ENCODE data around the gene ATXN7. TPM values are rescaled to one million over a fixed set of nuclear protein-coding genes. Genes with fewer than 3 reads are reported as not detected.
A peak's percentile ranks its signal among the peaks of the same experiment; 100 is the strongest.

The ATXN7 gene
- total RNA-seq, 1 donor from 2014 or later: 46.7 TPM

- H3K36me3 Mint-ChIP-seq (ENCODE audit: low read depth): peaks cover 28% of the 10 kb centered on the region
- peak; percentile 74 for ATAC-seq (ENCODE audit: low read depth)
- peaks cover 47% of the 10 kb centered on the region for H3K4me1 Mint-ChIP-seq
Measured at GRCh38 chr3:63911873-63912767, 48.5 kb downstream of the ATXN7 start, which contains the start of gene SCAANT1. TSS of gene SCAANT1 (minus strand) at chr3:63912383.

GRCh38 chr3:63912768-63913588 lies 49.3 kb downstream of the ATXN7 start:
- POLR2A ChIA-PET: interaction anchor here (0.5 to 1.4 kb wide), 4 partner anchors 9 to 241 kb away, joined by 3 to 5 read pairs (median 4); no protein-coding TSS in a partner anchor
- Mint-ChIP-seq H3K27ac (peak overlapping the region; percentile 88), H3K4me1 (peaks cover 53% of the 10 kb centered on the region), H3K9me3 (no peaks in the 10 kb centered on the region), H3K36me3 (ENCODE audit: low read depth) (peaks cover 37% of the 10 kb centered on the region), H3K27me3 (no peaks in the 10 kb centered on the region), H3K4me3 (peak overlapping the region; percentile 89)
- TF ChIP-seq CTCF (IDR thresholded peaks at IDR 0.05): no peak
- DNase-seq: peak; percentile 37
- CTCF ChIA-PET: no interaction called here
- intact Hi-C loops (cut with micrococcal nuclease): loop anchor here (1.0 to 2.0 kb wide), 6 partner anchors 9 to 110 kb away; partner anchors contain the start of gene PSMD6
- peak; percentile 44 for ATAC-seq (ENCODE audit: low read depth)

More at GRCh38 chr3:63911873-63912767, 48.5 kb downstream of the ATXN7 start, which contains the start of gene SCAANT1:
- Mint-ChIP-seq H3K4me3 (peak within 1 kb of the TSS; percentile 89), H3K27me3 (no peaks in the 10 kb centered on the region), H3K27ac (peak within 1 kb of the TSS; percentile 92), H3K9me3 (no peaks in the 10 kb centered on the region)
- POLR2A ChIA-PET: interaction anchor here (0.5 to 1.6 kb wide), 8 partner anchors 10 to 240 kb away, joined by 3 to 8 read pairs (median 4); no protein-coding TSS in a partner anchor
- DNase-seq: peak; percentile 79
- intact Hi-C loops (cut with micrococcal nuclease): loop anchor here (1.0 to 2.0 kb wide), 6 partner anchors 10 to 111 kb away; partner anchors contain the start of gene PSMD6
- CTCF ChIA-PET: interaction anchor here (0.7 to 1.4 kb wide), 2 partner anchors 22 to 93 kb away, joined by 3 to 4 read pairs; partner anchors contain the start of gene C3orf49
- no peak for TF ChIP-seq CTCF (IDR thresholded peaks at IDR 0.05)

- no peak for ATAC-seq (ENCODE audit: low read depth)
- Mint-ChIP-seq H3K4me1 (peaks cover 62% of the 10 kb centered on the region), H3K36me3 (ENCODE audit: low read depth) (peaks cover 49% of the 10 kb centered on the region), H3K27me3 (no peaks in the 10 kb centered on the region), H3K9me3 (no peaks in the 10 kb centered on the region), H3K27ac (peak overlapping the region; percentile 88), H3K4me3 (peak overlapping the region; percentile 36)
- intact Hi-C loops (cut with micrococcal nuclease): no loop called here
- POLR2A ChIA-PET: no interaction called here
- no peak for TF ChIP-seq CTCF (IDR thresholded peaks at IDR 0.05)
- CTCF ChIA-PET: no interaction called here
- no peak for DNase-seq
Measured at GRCh38 chr3:63914312-63914711, 50.6 kb downstream of the ATXN7 start.

GRCh38 chr3:63918321-63918720 lies 54.7 kb downstream of the ATXN7 start:
- Mint-ChIP-seq H3K27ac (no peak overlapping the region), H3K27me3 (no peaks in the 10 kb centered on the region), H3K4me1 (peaks cover 73% of the 10 kb centered on the region), H3K4me3 (no peak overlapping the region), H3K36me3 (ENCODE audit: low read depth) (peaks cover 59% of the 10 kb centered on the region), H3K9me3 (no peaks in the 10 kb centered on the region)
- POLR2A ChIA-PET: no interaction called here
- CTCF ChIA-PET: no interaction called here
- DNase-seq (no peak), ATAC-seq (ENCODE audit: low read depth) (no peak)
- intact Hi-C loops (cut with micrococcal nuclease): no loop called here
- TF ChIP-seq CTCF (IDR thresholded peaks at IDR 0.05): no peak
